Muscle of arm (tissue), 12 donors: ENCODE data around the gene ZNF407. TPM values are rescaled to one million over a fixed set of nuclear protein-coding genes. Genes with fewer than 3 reads are reported as not detected.
"Not testable (repeated sequence)": the region's sequence is repeated elsewhere in the genome, so short reads cannot be mapped to it uniquely, and the experiment has no call there.

ENCODE experiments used
- DNase-seq: peaks from one replicate; pipeline ENCODE4 v3.0.0-alpha.2; 2013
- polyA plus RNA-seq, 12 donors: library from polyadenylated mRNA; unstranded; fragments of 120-200 nt; gene quantifications; one replicate each; pipeline ENCODE4 v1.2.1, GENCODE V29; 2013; ENCODE audit not compliant: insufficient read length in 12 of 12

The ZNF407 gene
- polyA plus RNA-seq, 12 donors = 5.5 to 7.3 (median 6.4) TPM; not detected in 1

DNA sequence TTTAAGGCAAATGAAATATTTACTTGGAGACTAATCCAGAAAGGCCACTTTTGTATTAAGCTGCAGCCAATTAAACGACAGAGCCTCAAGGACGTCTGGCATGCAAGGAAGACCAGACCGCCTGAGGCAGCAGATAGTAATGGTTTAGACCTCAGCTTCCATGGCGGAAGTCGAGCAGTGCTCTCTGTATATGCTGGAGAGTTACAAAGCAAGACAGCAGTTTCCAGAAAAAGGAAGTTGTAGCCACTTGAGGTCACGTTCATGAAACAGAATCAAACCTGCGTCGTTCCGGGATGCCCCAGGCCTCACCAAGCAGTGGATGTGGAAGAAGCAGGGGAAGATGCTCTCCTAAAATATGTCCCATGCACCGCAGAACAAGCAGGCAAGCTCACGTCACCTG, 469.3 kb downstream of the ZNF407 start:
- no peak for DNase-seq

DNA sequence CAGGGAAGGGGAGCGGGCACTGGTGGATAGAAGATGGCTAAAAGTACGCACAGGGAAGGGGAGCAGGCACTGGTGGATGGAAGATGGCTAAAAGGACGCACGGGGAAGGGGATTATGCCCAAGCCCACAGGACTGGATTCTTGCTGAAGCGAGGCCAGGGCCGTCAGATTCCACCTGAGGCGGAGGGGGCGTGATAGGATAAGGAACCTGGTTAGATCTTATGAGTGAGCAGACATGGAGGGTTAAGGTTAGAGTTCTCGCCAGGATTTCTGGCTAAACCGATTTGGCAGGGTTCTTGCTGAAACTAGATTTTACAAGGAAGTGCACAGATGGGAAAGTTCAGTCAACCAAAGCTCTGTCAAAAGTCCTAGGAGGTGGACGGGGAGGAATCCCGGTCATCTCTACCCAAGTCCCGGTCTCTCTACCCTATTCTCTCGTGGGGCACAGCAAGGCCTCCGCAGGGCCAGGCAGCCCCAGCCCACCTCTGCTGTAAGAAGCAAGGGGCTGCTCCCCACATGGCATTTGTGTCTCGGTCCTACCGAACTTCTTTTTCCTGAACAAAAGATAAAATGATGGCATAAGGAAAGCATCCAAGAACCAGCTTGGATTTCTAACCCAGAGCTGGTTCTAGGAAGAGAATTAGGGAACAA, 470.5 kb downstream of the ZNF407 start:
- DNase-seq = no peak

DNA sequence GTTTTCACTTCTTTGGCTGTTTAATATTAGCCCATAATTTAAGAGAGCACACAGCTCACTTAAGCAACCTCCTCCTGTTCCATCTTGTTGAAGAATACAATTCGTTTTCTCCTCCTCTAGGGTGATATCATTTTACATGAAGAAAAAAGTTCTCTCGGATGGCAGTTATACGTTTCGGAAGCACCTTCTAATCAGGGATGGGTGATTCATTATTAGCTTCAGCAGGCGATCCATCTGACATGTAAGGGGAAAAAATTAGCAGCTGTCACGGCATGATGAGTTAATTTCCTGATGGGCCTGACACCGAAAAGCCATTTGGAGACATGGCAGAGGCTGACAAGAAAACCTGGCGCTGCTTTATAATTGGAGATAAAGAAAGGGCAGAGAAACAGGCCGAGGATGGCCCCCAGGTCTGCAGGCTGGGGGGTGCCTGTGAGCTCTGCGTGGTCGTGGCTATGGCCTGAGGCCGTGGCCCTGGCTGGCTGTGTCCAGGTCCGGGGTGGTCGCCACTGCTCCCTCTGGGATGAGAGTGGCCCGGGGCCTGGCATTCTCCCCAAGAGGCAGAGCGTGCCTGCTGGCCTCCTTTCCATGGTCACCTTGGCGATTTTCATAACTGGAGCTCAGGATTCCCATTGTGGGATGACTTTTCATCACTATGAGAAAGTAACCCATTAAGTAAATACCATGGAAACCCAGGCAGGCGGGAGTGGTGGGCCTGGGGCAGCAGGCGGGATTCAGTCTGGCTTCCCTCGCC, 471.2 kb downstream of the ZNF407 start:
- no peak for DNase-seq

DNA sequence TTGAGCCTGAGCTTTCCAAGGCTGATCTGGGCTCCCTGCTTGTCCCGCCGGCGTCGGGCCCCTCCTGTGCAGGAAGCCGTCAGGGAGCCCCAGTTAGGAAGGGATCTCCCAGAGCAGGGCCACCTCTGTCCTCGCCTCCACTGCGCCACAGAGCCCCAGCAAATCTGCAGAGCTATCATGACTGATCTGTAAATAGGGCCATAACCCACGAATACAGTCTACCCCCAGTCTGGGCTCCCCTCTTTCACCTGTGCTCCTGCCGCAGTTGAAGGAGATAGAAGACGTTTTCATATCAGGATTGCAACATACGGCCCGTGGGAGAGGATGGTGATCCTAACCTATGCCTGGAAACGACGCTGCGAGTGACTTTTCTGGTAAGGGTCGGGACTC, 472.6 kb downstream of the ZNF407 start:
- DNase-seq = no peak

DNA sequence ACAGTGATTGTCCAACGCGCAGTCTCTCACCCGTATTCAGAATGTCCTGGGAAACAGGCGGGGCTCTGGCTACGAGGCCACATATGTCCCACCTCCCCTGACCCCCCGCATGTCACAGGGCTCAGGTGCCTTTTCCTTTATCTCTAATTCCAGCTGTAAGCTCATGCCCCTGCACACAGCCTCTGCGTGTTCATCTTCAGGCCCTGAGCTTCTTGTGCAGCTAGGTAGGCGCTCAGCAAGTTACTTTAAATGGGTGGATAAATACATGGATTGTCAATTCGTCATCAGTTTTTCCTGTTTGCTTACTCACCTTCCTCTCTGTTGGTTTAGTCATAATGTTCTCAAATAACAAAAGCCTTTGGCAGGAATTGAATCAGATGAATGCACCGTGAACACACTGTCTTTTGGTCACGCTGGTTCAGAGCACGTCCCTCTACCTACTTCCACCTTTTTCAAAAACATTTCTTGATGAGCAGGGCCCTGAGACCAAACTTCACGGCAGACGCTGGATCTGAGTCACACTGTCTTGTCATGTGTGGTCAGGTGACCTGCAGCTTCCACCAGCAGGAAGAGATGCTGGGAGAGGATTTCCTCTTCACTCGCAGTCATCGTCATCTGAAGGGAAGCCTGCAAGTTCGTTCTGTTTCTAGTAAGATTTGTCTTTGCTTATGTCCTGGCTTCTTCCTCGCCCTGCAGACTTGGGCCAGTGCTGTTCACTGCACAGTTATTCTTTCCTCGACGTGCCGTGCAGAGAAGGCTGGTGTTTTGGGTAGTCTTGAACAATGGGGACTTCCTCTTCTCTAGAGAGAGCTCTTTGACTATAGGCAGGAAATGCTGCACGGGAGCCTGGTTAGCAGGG, 473.2 kb downstream of the ZNF407 start:
- DNase-seq = peak; percentile 32

DNA sequence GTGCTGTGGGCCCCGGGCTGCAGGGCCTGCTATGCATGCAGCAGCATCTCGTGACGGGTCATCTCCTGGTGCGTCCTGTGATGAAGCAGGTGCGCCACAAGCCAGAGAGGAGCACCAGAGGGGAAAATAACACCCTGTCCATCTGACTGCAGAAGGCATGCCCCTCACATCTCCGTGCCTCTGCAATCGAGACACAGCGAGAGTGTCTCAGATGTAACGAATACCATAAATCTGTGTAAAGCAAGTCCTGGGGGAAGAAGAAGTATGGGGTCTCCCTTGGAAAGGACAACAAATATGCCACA, 473.8 kb downstream of the ZNF407 start:
- DNase-seq = no peak

DNA sequence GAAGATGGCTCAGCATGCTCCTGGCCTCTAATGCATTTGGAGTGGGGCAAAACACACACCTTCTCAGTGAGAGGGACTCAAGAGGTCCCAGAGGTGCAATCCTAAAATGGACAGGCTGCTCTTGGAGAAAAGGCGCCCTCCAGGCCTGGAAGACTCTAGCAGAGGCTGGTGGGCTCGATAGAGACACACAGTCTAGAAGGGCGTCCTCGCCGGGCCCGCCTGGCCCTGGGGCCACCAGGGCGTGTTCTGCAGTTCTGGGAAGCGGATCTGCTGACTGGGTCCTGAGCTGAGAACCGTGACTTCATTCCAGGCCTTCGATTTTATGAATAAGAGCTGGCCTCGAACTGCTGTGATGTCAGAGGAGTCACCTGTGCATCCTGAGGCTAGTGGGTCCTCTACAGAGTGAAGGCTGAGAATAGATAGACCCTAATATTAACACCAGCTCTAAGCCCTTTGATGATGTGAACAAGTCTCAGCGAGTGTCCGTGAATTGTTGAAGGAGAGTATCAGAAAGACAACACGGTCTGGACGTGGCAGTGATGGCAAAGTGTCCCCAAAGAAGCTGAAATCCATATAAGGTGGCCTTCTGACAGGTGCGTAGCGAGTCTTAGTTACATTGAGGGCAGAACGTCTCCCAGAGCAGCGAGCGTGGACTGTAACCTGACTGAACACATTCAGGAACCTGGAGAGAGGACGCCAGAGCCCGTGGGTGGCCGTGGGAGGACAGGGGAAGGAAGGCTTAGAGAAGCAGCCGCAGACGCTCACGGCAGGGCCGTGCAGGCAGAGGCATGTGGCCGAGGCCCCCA, 474.4 kb downstream of the ZNF407 start:
- DNase-seq = no peak

DNA sequence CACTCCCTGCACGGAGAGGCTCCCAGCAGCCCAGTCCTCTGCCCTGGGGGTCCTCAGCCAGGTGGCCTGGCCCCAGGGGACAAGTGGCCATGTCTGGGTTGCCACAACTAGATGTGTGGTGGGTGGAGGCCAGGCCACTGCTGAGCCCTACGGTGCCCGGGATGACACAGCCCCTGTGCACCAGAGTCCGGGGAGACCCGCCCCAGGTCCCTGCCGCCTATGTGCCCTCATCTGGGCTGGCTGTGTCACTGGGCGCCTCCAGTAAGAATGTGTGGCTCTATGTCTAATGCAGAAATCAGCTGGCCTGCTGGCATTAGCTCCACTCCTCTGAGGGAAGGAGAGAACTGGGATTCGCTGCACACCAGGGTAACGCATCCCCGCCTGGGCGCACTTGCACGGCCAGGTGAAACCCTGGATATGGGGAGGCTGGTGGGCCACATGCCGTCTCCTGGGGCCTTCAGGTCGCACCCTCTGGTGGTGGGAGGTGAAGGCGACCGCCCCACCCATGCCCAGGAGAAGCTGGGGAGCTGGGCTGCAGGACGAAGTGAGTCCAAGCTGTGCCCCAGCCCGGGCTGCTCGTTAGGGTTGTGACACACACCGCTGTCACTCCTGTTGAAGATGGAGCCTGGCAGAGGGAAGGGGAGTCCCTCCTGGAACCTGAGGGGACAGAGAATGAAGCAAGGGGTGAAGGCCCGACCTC, 475.2 kb downstream of the ZNF407 start:
- no peak for DNase-seq

DNA sequence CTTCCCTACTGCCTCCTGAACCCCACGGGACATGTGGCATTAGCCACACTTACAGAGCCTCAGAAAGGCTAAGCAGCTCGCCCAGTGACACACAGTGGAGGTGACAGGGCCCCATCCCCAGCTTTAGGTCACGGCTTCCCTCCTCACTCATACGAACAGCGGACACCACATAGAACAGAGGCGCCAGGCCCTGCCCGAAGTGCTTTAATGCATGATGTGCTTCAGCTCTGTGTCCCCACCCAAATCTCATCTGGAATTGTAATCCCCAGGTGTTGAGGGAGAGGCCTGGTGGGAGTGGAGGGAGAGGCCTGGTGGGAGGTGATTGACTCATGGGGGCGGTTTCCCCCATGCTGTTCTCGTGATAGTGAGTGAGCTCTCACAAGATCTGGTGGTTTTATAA, 476.0 kb downstream of the ZNF407 start:
- DNase-seq = no peak

DNA sequence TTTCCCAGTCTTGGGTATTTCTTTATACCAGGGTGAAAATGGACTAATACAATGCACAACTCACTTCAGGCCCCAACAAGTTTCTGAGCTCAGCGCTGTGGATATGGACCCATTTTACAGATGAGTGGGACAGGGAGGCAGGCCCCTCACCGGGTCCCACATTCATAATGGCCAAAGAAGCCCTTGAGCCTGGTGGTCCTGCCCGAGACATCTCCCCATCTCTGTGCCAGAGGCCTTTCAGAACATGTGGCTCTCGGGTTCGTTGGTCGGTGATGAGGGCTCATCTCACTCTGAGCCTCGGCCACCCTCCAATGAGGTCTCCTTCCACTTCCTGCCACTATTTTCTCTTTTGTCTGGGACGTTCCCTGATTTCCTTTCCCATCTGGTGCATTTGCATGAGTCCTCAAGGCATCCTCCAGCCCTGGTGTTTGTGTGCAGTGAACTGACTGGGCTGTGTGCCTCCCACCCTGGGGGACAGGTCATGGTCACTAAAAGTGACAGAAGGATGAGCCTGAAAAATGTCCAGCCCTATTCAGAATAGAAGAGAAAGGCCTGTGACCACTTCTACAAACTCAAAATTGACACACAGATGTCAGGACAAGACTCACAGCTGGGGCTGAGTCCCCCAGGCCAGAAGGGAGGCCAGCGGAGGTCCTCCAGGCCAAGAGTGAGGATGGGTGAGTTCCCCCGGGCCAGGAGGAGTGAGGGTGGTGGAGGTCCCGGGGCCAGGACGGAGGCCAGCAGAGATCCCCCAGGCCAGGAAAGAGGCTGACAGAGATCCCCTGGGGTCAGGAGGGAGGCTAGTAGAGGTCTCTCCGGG, 476.7 kb downstream of the ZNF407 start:
- no peak for DNase-seq

DNA sequence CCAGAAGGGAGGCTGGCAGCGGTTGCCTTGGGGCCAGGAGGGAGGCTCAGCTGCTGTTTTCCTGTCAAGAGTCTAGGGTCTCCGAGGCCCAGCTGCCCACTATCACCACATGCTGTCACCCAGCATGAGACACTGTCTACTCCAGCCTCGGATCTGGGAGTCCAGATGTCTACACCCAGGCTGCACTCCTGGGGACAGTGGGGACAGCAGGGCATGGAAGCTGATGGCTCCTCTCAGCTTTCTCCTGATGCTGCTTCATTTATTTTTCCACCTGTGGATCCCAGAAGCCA, 477.3 kb downstream of the ZNF407 start:
- no peak for DNase-seq

DNA sequence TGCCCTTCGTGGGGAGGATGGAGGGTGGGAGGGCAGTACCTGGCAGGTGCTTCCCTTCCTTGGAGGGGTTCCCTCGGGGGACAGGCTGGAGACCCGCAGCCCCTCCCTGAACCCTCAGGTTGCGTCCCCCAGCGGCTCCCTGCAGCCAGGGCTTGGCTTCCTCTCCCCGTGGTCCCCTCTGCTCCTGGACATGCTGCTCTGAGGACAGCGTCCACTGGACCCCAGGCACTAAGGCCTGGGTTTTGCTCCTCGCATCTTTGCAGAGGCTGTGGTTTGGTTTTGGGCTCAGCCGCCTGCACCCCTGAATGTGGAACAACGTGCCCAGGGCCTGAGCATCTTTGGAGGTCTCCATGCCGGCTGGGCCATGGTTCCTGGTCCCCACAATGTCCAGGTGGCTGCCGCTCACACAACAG, 477.8 kb downstream of the ZNF407 start:
- no peak for DNase-seq

DNA sequence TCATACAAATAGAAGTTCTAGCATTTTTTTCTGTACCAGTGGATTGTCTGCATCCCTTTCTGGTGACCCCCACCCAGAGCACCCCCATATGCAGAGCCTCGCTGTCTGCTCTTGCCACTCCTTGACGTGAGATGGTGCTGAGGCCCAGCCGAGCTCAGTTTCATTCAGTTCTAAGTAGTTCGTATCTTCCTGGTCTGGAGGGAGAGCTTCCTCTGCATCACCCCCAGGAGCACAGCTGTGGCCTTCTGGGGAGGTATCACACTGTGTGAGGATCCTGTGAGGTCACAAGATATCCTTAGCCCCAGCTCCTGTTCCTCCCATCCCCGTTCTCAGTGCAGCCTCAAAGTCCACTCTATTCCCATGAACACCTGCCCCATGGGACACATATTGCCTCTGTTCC, 478.6 kb downstream of the ZNF407 start:
- DNase-seq = no peak

DNA sequence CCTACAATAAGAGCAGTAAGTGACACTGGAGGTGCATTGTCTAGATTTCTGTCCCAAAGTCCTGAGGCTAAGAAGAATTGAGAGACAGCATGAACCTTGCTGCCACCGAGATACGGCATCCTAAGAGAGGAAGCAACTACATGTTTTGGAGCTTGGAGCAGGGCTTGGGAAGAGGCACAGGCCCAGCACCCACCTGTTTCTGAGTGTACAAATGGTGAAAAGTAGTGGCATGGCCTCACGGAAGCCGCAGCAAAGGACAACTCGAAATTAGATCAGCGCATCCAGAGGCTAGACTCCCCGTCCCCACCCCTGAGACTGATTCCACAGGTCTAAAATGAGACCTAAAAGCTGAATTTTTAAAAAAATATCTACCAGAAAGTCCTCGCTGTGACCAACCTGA, 483.8 kb downstream of the ZNF407 start:
- DNase-seq = no peak

DNA sequence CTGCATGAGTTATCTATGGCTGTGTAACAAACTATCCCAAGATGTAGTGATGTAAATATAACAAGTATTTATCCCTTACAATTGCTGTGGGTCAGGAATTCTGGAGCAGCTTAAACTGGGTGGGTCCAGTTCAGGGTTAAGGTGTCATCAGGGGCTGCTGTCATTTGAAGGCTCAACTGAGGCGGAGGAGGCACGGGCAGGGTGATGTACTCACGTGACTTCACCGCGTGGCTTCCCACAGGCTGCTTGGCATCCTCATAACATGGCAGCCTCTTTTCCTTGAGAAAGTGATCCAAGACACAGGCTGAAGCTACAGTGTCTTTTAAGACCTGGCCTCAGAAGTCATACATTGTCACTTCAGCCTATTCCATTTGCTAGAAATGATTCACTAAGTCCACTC, 485.5 kb downstream of the ZNF407 start:
- no peak for DNase-seq

DNA sequence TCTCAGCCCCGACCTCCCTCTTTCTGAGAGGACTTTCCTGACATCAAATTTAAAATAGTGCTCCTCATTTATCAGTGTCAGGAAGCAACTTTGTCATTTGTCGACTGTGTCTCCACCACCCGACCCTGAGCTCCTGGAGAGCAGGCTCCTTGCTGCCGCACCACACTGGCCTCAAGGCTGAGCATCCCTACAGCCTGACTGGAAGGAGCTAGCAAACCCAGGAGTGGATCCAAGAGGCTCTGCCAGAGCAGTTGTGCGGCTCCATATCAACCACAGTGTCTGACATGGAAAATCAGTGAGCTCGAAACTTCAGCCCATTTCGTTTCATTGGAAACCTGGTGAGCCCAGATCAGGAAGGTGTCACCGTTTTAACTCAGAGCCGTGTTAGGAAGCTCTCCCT, 486.1 kb downstream of the ZNF407 start:
- no peak for DNase-seq

DNA sequence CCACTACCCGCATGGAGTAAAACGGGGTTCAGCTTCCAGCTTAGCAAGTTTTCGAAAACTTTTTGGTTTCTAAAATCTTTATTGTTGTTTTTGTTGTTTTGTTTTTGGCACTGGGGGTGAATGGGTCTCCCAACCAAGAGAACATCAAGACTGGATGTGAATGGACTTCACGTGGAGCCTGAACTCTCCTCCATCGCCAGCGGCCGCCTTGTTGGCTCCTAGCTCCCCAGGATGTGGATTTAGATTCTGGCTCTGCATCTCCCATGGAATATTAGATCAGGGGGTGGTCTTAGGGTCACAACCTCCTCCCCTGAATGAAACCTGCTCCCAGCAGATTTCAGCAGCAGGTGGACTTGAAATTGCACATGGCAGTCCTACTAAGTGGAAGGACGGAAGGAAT, 488.0 kb downstream of the ZNF407 start:
- DNase-seq = not testable (repeated sequence)

DNA sequence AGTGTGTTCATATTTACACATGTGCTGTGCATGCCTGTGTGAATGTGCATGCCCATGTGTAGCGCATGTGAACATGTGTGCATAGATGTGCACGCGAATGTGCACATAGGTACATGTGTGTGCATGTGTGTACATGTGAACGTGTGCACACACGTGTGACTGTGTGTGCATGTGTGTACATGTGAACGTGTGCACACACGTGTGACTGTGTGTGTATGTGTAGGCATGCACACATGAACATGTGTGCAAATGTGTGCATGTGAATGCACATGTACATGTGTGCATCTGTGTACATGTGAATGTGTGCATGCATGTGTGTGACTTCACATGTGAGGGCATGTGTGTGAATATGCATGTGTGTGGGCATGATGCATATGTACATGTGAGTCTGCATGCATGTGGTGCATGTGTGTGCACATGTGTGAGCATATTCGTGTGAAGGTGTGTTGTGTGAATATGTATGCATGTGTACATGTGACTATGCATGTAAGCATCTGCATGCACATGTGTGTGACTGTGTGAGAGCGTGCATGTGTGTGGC, 488.9 kb downstream of the ZNF407 start:
- DNase-seq = no peak

DNA sequence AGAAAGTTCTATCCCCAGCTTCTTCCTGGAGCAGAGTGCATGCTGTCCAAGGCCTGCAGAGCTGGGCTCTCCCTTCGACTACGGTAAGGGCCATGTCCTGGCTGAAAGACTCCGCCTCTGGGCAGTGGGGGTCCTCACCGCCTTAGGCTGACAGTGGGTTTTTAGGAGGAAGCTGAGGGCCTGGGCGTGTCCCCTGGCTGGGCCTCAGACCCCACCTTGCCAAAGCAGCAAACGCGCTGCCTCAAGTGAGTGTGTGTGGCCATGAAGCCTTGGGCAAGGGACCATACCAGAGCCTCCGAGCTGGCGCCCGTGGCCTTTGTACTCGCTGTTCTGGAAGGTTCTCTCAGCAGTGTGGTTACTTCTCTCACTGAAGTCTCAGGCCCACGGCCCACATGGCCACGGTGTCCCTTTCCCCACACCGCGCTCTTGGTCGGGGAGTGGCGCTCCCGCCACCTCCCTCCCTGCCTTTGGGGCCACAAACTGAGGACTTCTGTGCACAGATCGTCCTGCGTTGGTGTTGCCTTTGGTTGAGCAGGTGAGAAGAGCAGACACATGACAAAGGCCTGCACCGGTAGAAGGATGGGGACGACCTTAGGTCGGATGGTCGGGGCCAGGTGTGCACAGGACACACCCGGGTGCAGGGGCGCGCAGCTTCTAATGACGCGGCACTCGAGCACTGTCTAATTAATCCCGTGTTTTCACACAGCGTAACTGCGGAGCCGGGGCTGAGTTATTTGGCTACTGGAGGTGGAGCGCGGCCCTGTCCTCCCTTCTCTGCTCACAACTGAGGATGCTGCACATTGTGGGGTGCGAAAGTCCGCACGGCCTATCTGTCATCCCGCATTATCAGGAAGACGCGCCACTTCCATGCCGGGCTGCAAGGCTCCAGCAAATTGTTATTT, 489.7 kb downstream of the ZNF407 start:
- DNase-seq = no peak
